Esophagus squamous epithelium (tissue), 4 donors: ENCODE measurements around the gene CEND1.
A peak's percentile ranks its signal among the peaks of the same experiment; 100 is the strongest.

Source experiments
- CTCF ChIP-seq, 6 experiments: fragments of 450-650 bp in 4 of 6; fragments of 200-600 bp in 2 of 6; sonication (generic) in 2 of 6; IDR thresholded peaks; one replicate each; pipeline ENCODE4 v1.5.1; 2016 to 2019; ENCODE audit warnings: antibody characterized with exemption in 6 of 6, mild to moderate bottlenecking in 4 of 6, moderate library complexity in 4 of 6
- POLR2A ChIP-seq, 4 donors: fragments of 450-650 bp; IDR thresholded peaks; one replicate each; pipeline ENCODE4 v1.6.1; 2017; ENCODE audit warnings: antibody characterized with exemption in 4 of 4, mild to moderate bottlenecking in 4 of 4, moderate library complexity in 3 of 4

- TF ChIP-seq CTCF (IDR thresholded peaks at IDR 0.05) (no peak), POLR2A (IDR thresholded peaks at IDR 0.05) (peak in 2 of 4 donors; percentile 11 to 43)
These were observed 40.0 kb upstream of the CEND1 start for GRCh38 chr11:829847-830294.
